SK-N-SH (cell line): ENCODE measurements around the gene ADAMTS2. TPM values are rescaled to one million over a fixed set of nuclear protein-coding genes. Genes with fewer than 3 reads are reported as not detected.
A peak's percentile ranks its signal among the peaks of the same experiment; 100 is the strongest.

Experiments
- CTCF ChIA-PET: fragments of 300-600, 350-600 bp; formaldehyde crosslinking; extraction: SDS; loops from one replicate; lab custom pipeline; 2021; lab: Yijun Ruan, JAX
- POLR2A ChIA-PET: fragments of 350-600 bp; sonication (Branson Sonifier 250); formaldehyde crosslinking; extraction: SDS; loops from one replicate; lab custom pipeline; 2020; ENCODE audit warnings: antibody characterized with exemption, inconsistent platforms; lab: Yijun Ruan, JAX
- DNase-seq: peaks from one replicate; pipeline ENCODE4 v3.0.0; 2012
- H2AFZ ChIP-seq: fragments of 200-600 bp; sonication (generic); 2 replicates; pipeline ENCODE4 v1.8.1; 2016; ENCODE audit warnings: antibody characterized with exemption, mild to moderate bottlenecking, low read depth
- H3F3A ChIP-seq: fragments of 200-600 bp; sonication (generic); replicated peaks from 2 replicates; pipeline ENCODE3; 2016; ENCODE audit warnings: antibody characterized with exemption, mild to moderate bottlenecking; ENCODE audit not compliant: insufficient read depth
- H3K27ac ChIP-seq, 2 experiments: fragments of 200-500 bp in 1 of 2; fragments of 200-600 bp in 1 of 2; sonication (Bioruptor generic) in 1 of 2; sonication (generic), shearing (Covaris generic) in 1 of 2; 2 replicates each; pipeline versions ENCODE4 v1.5.1 to v1.6.1; 2014 to 2016; ENCODE audit warnings: low read depth in 2 of 2, inconsistent platforms in 1 of 2, low read length in 1 of 2, mild to moderate bottlenecking in 1 of 2, mixed read lengths in 1 of 2
- H3K27me3 ChIP-seq: fragments of 200-600 bp; sonication (generic), shearing (Covaris generic); 2 replicates; pipeline ENCODE4 v1.6.1; 2016; ENCODE audit warnings: mixed run types; ENCODE audit not compliant: insufficient read depth
- H3K36me3 ChIP-seq, 2 experiments: fragments of 200-500 bp in 1 of 2; fragments of 200-600 bp in 1 of 2; sonication (Bioruptor generic) in 1 of 2; sonication (generic) in 1 of 2; replicated peaks in 1 of 2; 2 replicates each; pipeline versions ENCODE3 to v1.5.1; 2014 to 2016; ENCODE audit warnings: low read length in 1 of 2, mild to moderate bottlenecking in 1 of 2; ENCODE audit not compliant: insufficient read depth in 2 of 2, control insufficient read depth in 1 of 2
- H3K4me1 ChIP-seq, 2 experiments: fragments of 200-500 bp in 1 of 2; fragments of 200-600 bp in 1 of 2; sonication (Bioruptor generic) in 1 of 2; sonication (generic), shearing (Covaris generic) in 1 of 2; 2 replicates each; pipeline versions ENCODE4 v1.5.1 to v1.6.1; 2014 to 2016; ENCODE audit warnings: low read depth in 1 of 2, low read length in 1 of 2, mixed run types in 1 of 2; ENCODE audit not compliant: insufficient read depth in 2 of 2, control insufficient read depth in 1 of 2
- H3K4me2 ChIP-seq: fragments of 200-600 bp; sonication (generic), shearing (Covaris generic); 2 replicates; pipeline ENCODE4 v1.6.1; 2017; ENCODE audit warnings: mixed run types
- H3K4me3 ChIP-seq, 2 experiments: fragments of 200-500 bp in 1 of 2; fragments of 200-600 bp in 1 of 2; sonication (Bioruptor generic) in 1 of 2; sonication (generic), shearing (Covaris generic) in 1 of 2; 2 replicates each; pipeline versions ENCODE4 v1.5.1 to v1.8.1; 2014 to 2016; ENCODE audit warnings: low read depth in 2 of 2, inconsistent platforms in 1 of 2, low read length in 1 of 2, mild to moderate bottlenecking in 1 of 2, mixed read lengths in 1 of 2, moderate library complexity in 1 of 2
- H3K79me2 ChIP-seq: fragments of 200-600 bp; sonication (generic); 2 replicates; pipeline ENCODE4 v1.8.1; 2017; ENCODE audit warnings: mild to moderate bottlenecking; ENCODE audit not compliant: insufficient read depth
- H3K9ac ChIP-seq: fragments of 200-600 bp; sonication (generic); 2 replicates; pipeline ENCODE4 v1.6.1; 2017; ENCODE audit warnings: mixed run types
- H3K9me2 ChIP-seq: fragments of 200-600 bp; sonication (generic); 2 replicates; pipeline ENCODE4 v1.6.1; 2017; ENCODE audit warnings: mixed run types
- H3K9me3 ChIP-seq: fragments of 200-600 bp; sonication (generic); 2 replicates; pipeline ENCODE4 v1.6.1; 2017; ENCODE audit warnings: mixed run types, mild to moderate bottlenecking, moderate library complexity
- H4K20me1 ChIP-seq: fragments of 200-600 bp; sonication (generic); 2 replicates; pipeline ENCODE4 v1.6.1; 2017; ENCODE audit warnings: mild to moderate bottlenecking, mixed run types; ENCODE audit not compliant: insufficient read depth
- CHD2 ChIP-seq: fragments of 150-350 bp; IDR thresholded peaks from 2 replicates; pipeline ENCODE4 v1.6.1; 2018; ENCODE audit warnings: low read length; ENCODE audit not compliant: partially characterized antibody
- CTCF ChIP-seq: fragments of 200-600 bp; sonication (generic); IDR thresholded peaks from 2 replicates; pipeline ENCODE4 v1.6.1; 2017; ENCODE audit warnings: antibody characterized with exemption, mild to moderate bottlenecking, moderate library complexity
- EZH2phosphoT487 ChIP-seq: fragments of 200-600 bp; sonication (generic); IDR thresholded peaks from 2 replicates; pipeline ENCODE4 v1.6.1; 2017; ENCODE audit warnings: low read depth, mixed run types, mild to moderate bottlenecking, antibody characterized with exemption, moderate library complexity, borderline replicate concordance
- FOSL2 ChIP-seq: IDR thresholded peaks from 2 replicates; pipeline ENCODE4 v1.4.0; 2012; ENCODE audit warnings: low read depth, mild to moderate bottlenecking, moderate library complexity, borderline replicate concordance
- FOXJ3 ChIP-seq: sonication (generic); formaldehyde crosslinking; IDR thresholded peaks from 2 replicates; pipeline ENCODE4 v1.5.1; 2020; ENCODE audit warnings: mild to moderate bottlenecking, missing genetic modification reagents
- GATA2 ChIP-seq: sonication (generic); formaldehyde crosslinking; IDR thresholded peaks from 2 replicates; pipeline ENCODE4 v1.5.0; 2020; ENCODE audit warnings: mild to moderate bottlenecking, missing genetic modification reagents
- NFIC ChIP-seq: IDR thresholded peaks from 2 replicates; pipeline ENCODE4 v1.4.0; 2012; ENCODE audit warnings: borderline replicate concordance
- RAD21 ChIP-seq: IDR thresholded peaks from 2 replicates; pipeline ENCODE4 v1.6.1; 2012; ENCODE audit warnings: mild to moderate bottlenecking, low read length
- RCOR1 ChIP-seq: fragments of 150-350 bp; IDR thresholded peaks from 2 replicates; pipeline ENCODE4 v1.6.1; 2017; ENCODE audit warnings: antibody characterized with exemption, low read length
- REST ChIP-seq: IDR thresholded peaks from 2 replicates; pipeline ENCODE4 v1.6.1; 2012; ENCODE audit warnings: mild to moderate bottlenecking, low read depth, low read length, moderate library complexity
- RXRA ChIP-seq: IDR thresholded peaks from 2 replicates; pipeline ENCODE4 v1.4.0; 2012; ENCODE audit warnings: low read depth, mild to moderate bottlenecking, borderline replicate concordance
- SIN3A ChIP-seq: IDR thresholded peaks from 2 replicates; pipeline ENCODE4 v1.6.1; 2012; ENCODE audit warnings: low read depth, mild to moderate bottlenecking, low read length, moderate library complexity, borderline replicate concordance
- TCF12 ChIP-seq: IDR thresholded peaks from 2 replicates; pipeline ENCODE4 v1.4.0; 2012
- USF1 ChIP-seq: IDR thresholded peaks from 2 replicates; pipeline ENCODE4 v1.4.0; 2012; ENCODE audit warnings: low read depth, borderline replicate concordance
- WGBS: methylation state at CpG from one replicate; pipeline ENCODE4 v1.1.6; 2017; ENCODE audit warnings: low lambda C conversion rate; 5-methylcytosine and 5-hydroxymethylcytosine counted together
- polyA plus RNA-seq, 3 experiments: library from polyadenylated mRNA; depleted of rRNA; stranded (reverse); fragments of >200 nt; gene quantifications; 2 replicates each; pipeline ENCODE4 v1.2.3, GENCODE V29; 2012

The ADAMTS2 gene
- polyA plus RNA-seq, 1 of the 3 experiments (the other 2 are of a cell fraction), result 0.12 TPM

- Histone ChIP-seq H3K27ac (peak overlapping the region in 1 of 2 experiments; percentile 98; a peak in 1 of 4 replicates), H4K20me1 (no peaks in the 10 kb centered on the region), H3K79me2 (no peaks in the 10 kb centered on the region), H3K27me3 (no peaks in the 10 kb centered on the region), H3K9me3 (no peaks in the 10 kb centered on the region), H3K36me3 (no peaks in the 10 kb centered on the region), H3K9me2 (no peaks in the 10 kb centered on the region), H3K9ac (no peak overlapping the region), H2AFZ (no peak overlapping the region), H3K4me3 (no peak overlapping the region), H3K4me2 (no peak overlapping the region), H3F3A (no peaks in the 10 kb centered on the region), H3K4me1 (peaks cover 0 to 73% of the 10 kb centered on the region in 2 experiments; a peak in 1 of 4 replicates)
- ChIA-PET CTCF (interaction anchor here (1.4 kb wide), 1 partner anchor 130 kb away, joined by 5 read pairs; no protein-coding TSS in a partner anchor), POLR2A (no interaction called here)
- TF ChIP-seq RXRA (no peak), FOXJ3 (CRISPR knock-in tag) (no peak), REST (no peak), GATA2 (no peak), CTCF (no peak), RAD21 (no peak), EZH2phosphoT487 (no peak), USF1 (no peak), CHD2 (no peak), FOSL2 (no peak), SIN3A (no peak), RCOR1 (no peak), TCF12 (no peak), NFIC (no peak)
- 38% methylated on average over 15 of the region's 16 CpGs for WGBS
- no peak for DNase-seq
Observed at GRCh38 chr5:179297486-179298180, 47.6 kb downstream of the ADAMTS2 start.
